GM23338 (cell line): Measurements from ENCODE around the gene IL1RL1. TPM values are rescaled to one million over a fixed set of nuclear protein-coding genes. Genes with fewer than 3 reads are reported as not detected.

Experiments used
- ATAC-seq: fragments of 200-7000 bp; cut with Tn5 transposase; 3 replicates; pipeline ENCODE4 v1.9.1; 2020
- DNase-seq: peaks from one replicate; pipeline ENCODE4 v3.0.0-alpha.2; 2015; ENCODE audit warnings: low spot score
- H2AFZ ChIP-seq: fragments of 200-600 bp; sonication (generic); 2 replicates; pipeline ENCODE4 v1.8.0; 2016; ENCODE audit warnings: antibody characterized with exemption, mild to moderate bottlenecking, moderate library complexity
- H3F3A ChIP-seq: fragments of 200-600 bp; sonication (generic); replicated peaks from 2 replicates; pipeline ENCODE4 v1.8.0; 2017; ENCODE audit warnings: antibody characterized with exemption, mixed run types, low read depth
- H3K27ac ChIP-seq: fragments of 200-600 bp; sonication (generic); 2 replicates; pipeline ENCODE4 v1.6.1; 2016; ENCODE audit warnings: low read depth
- H3K27me3 ChIP-seq: fragments of 200-600 bp; sonication (generic); 2 replicates; pipeline ENCODE4 v1.8.0; 2016; ENCODE audit warnings: mild to moderate bottlenecking, mixed run types, moderate library complexity; ENCODE audit not compliant: insufficient read depth
- H3K36me3 ChIP-seq: fragments of 200-600 bp; sonication (generic); 2 replicates; pipeline ENCODE4 v1.8.0; 2016; ENCODE audit warnings: mild to moderate bottlenecking; ENCODE audit not compliant: insufficient read depth
- H3K4me1 ChIP-seq: fragments of 200-600 bp; sonication (generic); 2 replicates; pipeline ENCODE4 v1.8.0; 2016; ENCODE audit warnings: mild to moderate bottlenecking, moderate library complexity; ENCODE audit not compliant: insufficient read depth
- H3K4me2 ChIP-seq: fragments of 200-600 bp; sonication (generic); 2 replicates; pipeline ENCODE4 v1.7.1; 2017; ENCODE audit warnings: mixed run types
- H3K4me3 ChIP-seq: fragments of 200-600 bp; sonication (generic); 2 replicates; pipeline ENCODE4 v1.6.1; 2016; ENCODE audit warnings: mixed run types
- H3K79me2 ChIP-seq: fragments of 200-600 bp; sonication (generic); replicated peaks from 2 replicates; pipeline ENCODE4 v1.8.0; 2017; ENCODE audit warnings: mild to moderate bottlenecking; ENCODE audit not compliant: insufficient read depth
- H3K9me2 ChIP-seq: fragments of 200-600 bp; sonication (generic); 2 replicates; pipeline ENCODE4 v1.8.0; 2017; ENCODE audit not compliant: insufficient read depth
- H4K20me1 ChIP-seq: fragments of 200-600 bp; sonication (generic); replicated peaks from 2 replicates; pipeline ENCODE4 v1.8.0; 2017; ENCODE audit warnings: mild to moderate bottlenecking; ENCODE audit not compliant: insufficient read depth
- H3K27ac Mint-ChIP-seq: 2 replicates; pipeline ENCODE4 v1.8.0; 2020; ENCODE audit warnings: inconsistent platforms, mild to moderate bottlenecking, moderate library complexity, mixed read lengths
- H3K27me3 Mint-ChIP-seq: 3 replicates; pipeline ENCODE4 v1.8.0; 2022; ENCODE audit warnings: low read depth, mild to moderate bottlenecking, moderate library complexity, mixed read lengths, inconsistent platforms; ENCODE audit not compliant: insufficient read depth, poor library complexity
- H3K36me3 Mint-ChIP-seq: 3 replicates; pipeline ENCODE4 v1.8.0; 2021; ENCODE audit warnings: low read depth, mild to moderate bottlenecking, inconsistent platforms, moderate library complexity, mixed read lengths
- H3K4me1 Mint-ChIP-seq: 3 replicates; pipeline ENCODE4 v1.8.0; 2020; ENCODE audit warnings: mild to moderate bottlenecking, inconsistent platforms, mixed read lengths
- H3K4me3 Mint-ChIP-seq: 3 replicates; pipeline ENCODE4 v1.8.0; 2021; ENCODE audit warnings: moderate library complexity, mild to moderate bottlenecking, inconsistent platforms, mixed read lengths
- H3K9me3 Mint-ChIP-seq: 3 replicates; pipeline ENCODE4 v1.8.0; 2020; ENCODE audit warnings: moderate library complexity, mild to moderate bottlenecking, inconsistent platforms, mixed read lengths
- CREB1 ChIP-seq: fragments of 250-450 bp; sonication (Bioruptor Pico); IDR thresholded peaks from 2 replicates; pipeline ENCODE4 v1.5.0; 2020; ENCODE audit warnings: low read depth, mild to moderate bottlenecking, moderate library complexity
- EZH2 ChIP-seq: fragments of 200-600 bp; sonication (generic); IDR thresholded peaks from one replicate; pipeline ENCODE4 v1.8.0; 2017; ENCODE audit warnings: antibody characterized with exemption, mild to moderate bottlenecking, low read depth; ENCODE audit not compliant: unreplicated experiment
- EZH2phosphoT487 ChIP-seq: fragments of 200-600 bp; sonication (generic); IDR thresholded peaks from one replicate; pipeline ENCODE4 v1.8.1; 2018; ENCODE audit warnings: antibody characterized with exemption; ENCODE audit not compliant: unreplicated experiment
- POLR2AphosphoS5 ChIP-seq: IDR thresholded peaks from 2 replicates; pipeline ENCODE4 v1.6.1; 2016; ENCODE audit warnings: antibody characterized with exemption, low read depth
- STAT1 ChIP-seq: IDR thresholded peaks from one replicate; pipeline ENCODE4 v1.6.1; 2016; ENCODE audit warnings: antibody characterized with exemption; ENCODE audit not compliant: unreplicated experiment
- ZNF114 ChIP-seq: fragments of 250-450 bp; sonication (Bioruptor Pico); IDR thresholded peaks from 2 replicates; pipeline ENCODE4 v1.5.0; 2020; ENCODE audit warnings: mild to moderate bottlenecking, moderate library complexity
- ZNF331 ChIP-seq: fragments of 250-450 bp; sonication (Bioruptor Pico); IDR thresholded peaks from 2 replicates; pipeline ENCODE4 v1.5.0; 2020; ENCODE audit warnings: low read depth, mild to moderate bottlenecking, moderate library complexity
- polyA plus RNA-seq: library from polyadenylated mRNA; unstranded; fragments of >200 nt; fragmentation: Nextera tagmentation; extraction: Ambion mirVana; gene quantifications from 2 replicates; pipeline ENCODE4 v1.2.1, GENCODE V29; 2016
- total RNA-seq: library from RNA; depleted of rRNA; stranded (reverse); fragments of >200 nt; shearing (Covaris generic); gene quantifications from 2 replicates; pipeline ENCODE4 v1.2.3, GENCODE V29; 2014
- TF ChIP-seq, protein P1 (sequence below): IDR thresholded peaks from 2 replicates; pipeline ENCODE4 v1.6.1; 2016; ENCODE audit warnings: antibody characterized with exemption
- TF ChIP-seq, protein P2 (sequence below): fragments of 250-450 bp; sonication (Bioruptor Pico); IDR thresholded peaks from 2 replicates; pipeline ENCODE4 v1.5.0; 2020; ENCODE audit warnings: mild to moderate bottlenecking, moderate library complexity
- TF ChIP-seq, protein P3 (sequence below): IDR thresholded peaks from one replicate; pipeline ENCODE4 v1.6.1; 2018; ENCODE audit warnings: antibody characterized with exemption; ENCODE audit not compliant: unreplicated experiment

The IL1RL1 gene
- total and polyA plus RNA-seq, 2 experiments from 2014 or later = not detected

DNA sequence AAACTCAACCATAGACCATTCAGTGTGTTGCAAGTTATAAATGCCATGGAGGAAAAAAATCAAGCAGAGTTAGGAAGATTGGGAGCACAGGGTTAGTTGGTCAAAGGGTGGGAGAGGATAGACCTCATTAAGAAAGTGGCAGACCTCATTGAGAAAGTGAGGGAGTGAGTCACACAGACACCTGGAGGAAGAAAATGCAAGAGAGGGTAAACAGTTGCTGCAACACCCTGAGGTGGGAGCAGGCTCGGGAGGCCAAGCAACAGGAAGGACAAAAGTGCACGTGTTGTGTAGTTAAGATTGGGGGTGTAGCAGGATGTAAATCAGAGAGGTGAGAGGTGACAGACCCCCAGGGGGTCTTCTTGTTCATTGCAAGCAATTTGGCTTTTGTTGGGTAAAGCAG lies 6.4 kb downstream of the IL1RL1 start:
- no peaks in the 10 kb centered on the region for H4K20me1 ChIP-seq
- H3K79me2 ChIP-seq = no peaks in the 10 kb centered on the region
- TF ChIP-seq POLR2AphosphoS5 (no peak), ZNF331 (CRISPR knock-in tag) (no peak), EZH2 (no peak), STAT1 (no peak), CREB1 (no peak), ZNF114 (CRISPR knock-in tag) (no peak), EZH2phosphoT487 (no peak)
- TF ChIP-seq, protein P1, sequence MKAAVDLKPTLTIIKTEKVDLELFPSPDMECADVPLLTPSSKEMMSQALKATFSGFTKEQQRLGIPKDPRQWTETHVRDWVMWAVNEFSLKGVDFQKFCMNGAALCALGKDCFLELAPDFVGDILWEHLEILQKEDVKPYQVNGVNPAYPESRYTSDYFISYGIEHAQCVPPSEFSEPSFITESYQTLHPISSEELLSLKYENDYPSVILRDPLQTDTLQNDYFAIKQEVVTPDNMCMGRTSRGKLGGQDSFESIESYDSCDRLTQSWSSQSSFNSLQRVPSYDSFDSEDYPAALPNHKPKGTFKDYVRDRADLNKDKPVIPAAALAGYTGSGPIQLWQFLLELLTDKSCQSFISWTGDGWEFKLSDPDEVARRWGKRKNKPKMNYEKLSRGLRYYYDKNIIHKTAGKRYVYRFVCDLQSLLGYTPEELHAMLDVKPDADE = no peak
- TF ChIP-seq, protein P2, sequence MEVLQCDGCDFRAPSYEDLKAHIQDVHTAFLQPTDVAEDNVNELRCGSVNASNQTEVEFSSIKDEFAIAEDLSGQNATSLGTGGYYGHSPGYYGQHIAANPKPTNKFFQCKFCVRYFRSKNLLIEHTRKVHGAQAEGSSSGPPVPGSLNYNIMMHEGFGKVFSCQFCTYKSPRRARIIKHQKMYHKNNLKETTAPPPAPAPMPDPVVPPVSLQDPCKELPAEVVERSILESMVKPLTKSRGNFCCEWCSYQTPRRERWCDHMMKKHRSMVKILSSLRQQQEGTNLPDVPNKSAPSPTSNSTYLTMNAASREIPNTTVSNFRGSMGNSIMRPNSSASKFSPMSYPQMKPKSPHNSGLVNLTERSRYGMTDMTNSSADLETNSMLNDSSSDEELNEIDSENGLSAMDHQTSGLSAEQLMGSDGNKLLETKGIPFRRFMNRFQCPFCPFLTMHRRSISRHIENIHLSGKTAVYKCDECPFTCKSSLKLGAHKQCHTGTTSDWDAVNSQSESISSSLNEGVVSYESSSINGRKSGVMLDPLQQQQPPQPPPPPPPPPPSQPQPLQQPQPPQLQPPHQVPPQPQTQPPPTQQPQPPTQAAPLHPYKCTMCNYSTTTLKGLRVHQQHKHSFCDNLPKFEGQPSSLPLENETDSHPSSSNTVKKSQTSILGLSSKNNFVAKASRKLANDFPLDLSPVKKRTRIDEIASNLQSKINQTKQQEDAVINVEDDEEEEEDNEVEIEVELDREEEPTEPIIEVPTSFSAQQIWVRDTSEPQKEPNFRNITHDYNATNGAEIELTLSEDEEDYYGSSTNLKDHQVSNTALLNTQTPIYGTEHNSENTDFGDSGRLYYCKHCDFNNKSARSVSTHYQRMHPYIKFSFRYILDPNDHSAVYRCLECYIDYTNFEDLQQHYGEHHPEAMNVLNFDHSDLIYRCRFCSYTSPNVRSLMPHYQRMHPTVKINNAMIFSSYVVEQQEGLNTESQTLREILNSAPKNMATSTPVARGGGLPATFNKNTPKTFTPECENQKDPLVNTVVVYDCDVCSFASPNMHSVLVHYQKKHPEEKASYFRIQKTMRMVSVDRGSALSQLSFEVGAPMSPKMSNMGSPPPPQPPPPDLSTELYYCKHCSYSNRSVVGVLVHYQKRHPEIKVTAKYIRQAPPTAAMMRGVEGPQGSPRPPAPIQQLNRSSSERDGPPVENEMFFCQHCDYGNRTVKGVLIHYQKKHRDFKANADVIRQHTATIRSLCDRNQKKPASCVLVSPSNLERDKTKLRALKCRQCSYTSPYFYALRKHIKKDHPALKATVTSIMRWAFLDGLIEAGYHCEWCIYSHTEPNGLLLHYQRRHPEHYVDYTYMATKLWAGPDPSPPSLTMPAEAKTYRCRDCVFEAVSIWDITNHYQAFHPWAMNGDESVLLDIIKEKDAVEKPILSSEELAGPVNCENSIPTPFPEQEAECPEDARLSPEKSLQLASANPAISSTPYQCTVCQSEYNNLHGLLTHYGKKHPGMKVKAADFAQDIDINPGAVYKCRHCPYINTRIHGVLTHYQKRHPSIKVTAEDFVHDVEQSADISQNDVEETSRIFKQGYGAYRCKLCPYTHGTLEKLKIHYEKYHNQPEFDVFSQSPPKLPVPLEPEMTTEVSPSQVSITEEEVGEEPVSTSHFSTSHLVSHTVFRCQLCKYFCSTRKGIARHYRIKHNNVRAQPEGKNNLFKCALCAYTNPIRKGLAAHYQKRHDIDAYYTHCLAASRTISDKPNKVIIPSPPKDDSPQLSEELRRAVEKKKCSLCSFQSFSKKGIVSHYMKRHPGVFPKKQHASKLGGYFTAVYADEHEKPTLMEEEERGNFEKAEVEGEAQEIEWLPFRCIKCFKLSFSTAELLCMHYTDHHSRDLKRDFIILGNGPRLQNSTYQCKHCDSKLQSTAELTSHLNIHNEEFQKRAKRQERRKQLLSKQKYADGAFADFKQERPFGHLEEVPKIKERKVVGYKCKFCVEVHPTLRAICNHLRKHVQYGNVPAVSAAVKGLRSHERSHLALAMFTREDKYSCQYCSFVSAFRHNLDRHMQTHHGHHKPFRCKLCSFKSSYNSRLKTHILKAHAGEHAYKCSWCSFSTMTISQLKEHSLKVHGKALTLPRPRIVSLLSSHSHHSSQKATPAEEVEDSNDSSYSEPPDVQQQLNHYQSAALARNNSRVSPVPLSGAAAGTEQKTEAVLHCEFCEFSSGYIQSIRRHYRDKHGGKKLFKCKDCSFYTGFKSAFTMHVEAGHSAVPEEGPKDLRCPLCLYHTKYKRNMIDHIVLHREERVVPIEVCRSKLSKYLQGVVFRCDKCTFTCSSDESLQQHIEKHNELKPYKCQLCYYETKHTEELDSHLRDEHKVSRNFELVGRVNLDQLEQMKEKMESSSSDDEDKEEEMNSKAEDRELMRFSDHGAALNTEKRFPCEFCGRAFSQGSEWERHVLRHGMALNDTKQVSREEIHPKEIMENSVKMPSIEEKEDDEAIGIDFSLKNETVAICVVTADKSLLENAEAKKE (CRISPR knock-in tag) = no peak
- TF ChIP-seq, protein P3, sequence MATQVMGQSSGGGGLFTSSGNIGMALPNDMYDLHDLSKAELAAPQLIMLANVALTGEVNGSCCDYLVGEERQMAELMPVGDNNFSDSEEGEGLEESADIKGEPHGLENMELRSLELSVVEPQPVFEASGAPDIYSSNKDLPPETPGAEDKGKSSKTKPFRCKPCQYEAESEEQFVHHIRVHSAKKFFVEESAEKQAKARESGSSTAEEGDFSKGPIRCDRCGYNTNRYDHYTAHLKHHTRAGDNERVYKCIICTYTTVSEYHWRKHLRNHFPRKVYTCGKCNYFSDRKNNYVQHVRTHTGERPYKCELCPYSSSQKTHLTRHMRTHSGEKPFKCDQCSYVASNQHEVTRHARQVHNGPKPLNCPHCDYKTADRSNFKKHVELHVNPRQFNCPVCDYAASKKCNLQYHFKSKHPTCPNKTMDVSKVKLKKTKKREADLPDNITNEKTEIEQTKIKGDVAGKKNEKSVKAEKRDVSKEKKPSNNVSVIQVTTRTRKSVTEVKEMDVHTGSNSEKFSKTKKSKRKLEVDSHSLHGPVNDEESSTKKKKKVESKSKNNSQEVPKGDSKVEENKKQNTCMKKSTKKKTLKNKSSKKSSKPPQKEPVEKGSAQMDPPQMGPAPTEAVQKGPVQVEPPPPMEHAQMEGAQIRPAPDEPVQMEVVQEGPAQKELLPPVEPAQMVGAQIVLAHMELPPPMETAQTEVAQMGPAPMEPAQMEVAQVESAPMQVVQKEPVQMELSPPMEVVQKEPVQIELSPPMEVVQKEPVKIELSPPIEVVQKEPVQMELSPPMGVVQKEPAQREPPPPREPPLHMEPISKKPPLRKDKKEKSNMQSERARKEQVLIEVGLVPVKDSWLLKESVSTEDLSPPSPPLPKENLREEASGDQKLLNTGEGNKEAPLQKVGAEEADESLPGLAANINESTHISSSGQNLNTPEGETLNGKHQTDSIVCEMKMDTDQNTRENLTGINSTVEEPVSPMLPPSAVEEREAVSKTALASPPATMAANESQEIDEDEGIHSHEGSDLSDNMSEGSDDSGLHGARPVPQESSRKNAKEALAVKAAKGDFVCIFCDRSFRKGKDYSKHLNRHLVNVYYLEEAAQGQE = no peak
- H2AFZ ChIP-seq = 0 out of 2 replicates have a peak overlapping the region, but pooled peaks have one; percentile 18
- ATAC-seq (no peak), DNase-seq (no peak)
- Mint-ChIP-seq H3K27ac (no peak overlapping the region), H3K9me3 (peaks cover 20% of the 10 kb centered on the region), H3K4me1 (no peaks in the 10 kb centered on the region), H3K27me3 (no peaks in the 10 kb centered on the region), H3K4me3 (no peak overlapping the region), H3K36me3 (no peaks in the 10 kb centered on the region; the same call in 2 of the 3 replicates)
- H3K9me2 ChIP-seq = peaks cover 12% of the 10 kb centered on the region
- no peak overlapping the region for H3K27ac ChIP-seq
- H3K4me3 ChIP-seq = no peak overlapping the region
- H3F3A ChIP-seq = no peaks in the 10 kb centered on the region
- H3K4me1 ChIP-seq = no peaks in the 10 kb centered on the region
- H3K27me3 ChIP-seq = no peaks in the 10 kb centered on the region
- H3K4me2 ChIP-seq = no peak overlapping the region
- H3K36me3 ChIP-seq = no peaks in the 10 kb centered on the region
